CD4-positive, alpha-beta T cell treated with Interleukin-6 for 4 hours (primary cell): ENCODE results near the gene MAPK7.
A peak's percentile ranks its signal among the peaks of the same experiment; 100 is the strongest.

Experiments used
- DNase-seq: peaks from one replicate; pipeline ENCODE4 v3.0.0-alpha.2; 2020; ENCODE audit warnings: mixed read lengths

MAPK7 gene

DNA sequence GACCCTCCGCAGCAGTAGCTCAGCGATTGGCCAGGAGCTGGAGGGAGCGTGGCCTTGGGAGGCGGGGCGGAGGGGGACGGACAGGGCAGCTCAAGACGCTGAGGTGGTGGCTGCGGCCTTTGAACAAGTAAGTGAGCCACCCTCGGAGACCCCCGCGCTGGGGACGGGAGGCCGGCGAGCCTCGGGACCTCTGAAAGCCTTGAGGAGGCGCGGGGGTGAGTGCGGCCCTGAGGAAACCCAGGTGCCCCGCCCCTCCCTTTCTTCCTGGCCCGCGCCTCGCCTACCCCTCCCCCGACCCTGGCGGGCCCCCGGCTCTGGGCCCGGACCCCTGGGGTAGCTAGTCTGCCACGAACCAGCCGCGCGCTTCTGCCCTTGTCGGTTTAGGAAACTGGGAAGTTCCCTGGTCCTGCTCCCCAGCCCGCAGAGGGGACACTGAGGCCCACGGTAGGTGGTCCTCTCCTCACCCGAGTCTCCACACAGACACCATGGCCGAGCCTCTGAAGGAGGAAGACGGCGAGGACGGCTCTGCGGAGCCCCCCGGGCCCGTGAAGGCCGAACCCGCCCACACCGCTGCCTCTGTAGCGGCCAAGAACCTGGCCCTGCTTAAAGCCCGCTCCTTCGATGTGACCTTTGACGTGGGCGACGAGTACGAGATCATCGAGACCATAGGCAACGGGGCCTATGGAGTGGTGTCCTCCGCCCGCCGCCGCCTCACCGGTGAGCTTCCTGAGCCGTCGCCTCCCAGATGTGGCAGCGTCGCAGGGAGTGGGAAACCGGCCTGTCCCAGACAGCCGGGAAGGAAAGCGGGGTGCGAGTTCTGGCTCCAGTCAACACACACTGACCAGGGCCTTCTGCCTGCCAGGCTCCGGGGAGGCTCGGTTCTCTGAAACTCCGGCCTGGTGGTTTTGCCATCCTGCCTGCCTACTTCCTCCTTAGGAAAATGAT, at the start of gene MAPK7:
MAPK7 (plus strand) TSS at position 83 of the 945 bp plus-strand sequence; CDS start at position 486, 403 bp downstream.
- no peak for DNase-seq

GRCh38 chr17:19329136-19329535, 49.2 kb upstream of the MAPK7 start:
- no peak for DNase-seq

GRCh38 chr17:19329839-19330238, 48.5 kb upstream of the MAPK7 start:
- no peak for DNase-seq

DNA sequence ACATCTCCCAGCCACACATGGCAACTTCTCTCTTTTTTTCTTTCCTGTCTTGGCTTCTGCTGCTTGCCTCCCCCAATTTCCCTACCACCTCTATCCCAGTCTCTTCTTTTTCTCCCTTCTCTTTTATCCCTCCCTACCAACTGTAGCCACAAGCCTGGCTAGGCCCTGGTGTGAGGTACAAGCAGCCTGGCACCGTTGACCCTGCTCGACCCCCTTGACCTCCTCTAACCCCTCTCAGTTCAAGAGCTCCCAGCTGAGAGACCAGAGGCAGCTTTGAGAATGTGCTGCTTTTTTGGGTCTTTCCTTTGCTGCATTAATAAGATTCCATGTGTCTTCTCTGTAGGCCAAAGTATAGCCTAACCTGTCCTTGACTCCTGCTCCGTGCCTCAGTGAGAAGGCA, 48.0 kb upstream of the MAPK7 start:
- no peak for DNase-seq

GRCh38 chr17:19331134-19331533, 47.2 kb upstream of the MAPK7 start:
- no peak for DNase-seq

GRCh38 chr17:19331543-19332245, 46.6 kb upstream of the MAPK7 start:
- DNase-seq: no peak

DNA sequence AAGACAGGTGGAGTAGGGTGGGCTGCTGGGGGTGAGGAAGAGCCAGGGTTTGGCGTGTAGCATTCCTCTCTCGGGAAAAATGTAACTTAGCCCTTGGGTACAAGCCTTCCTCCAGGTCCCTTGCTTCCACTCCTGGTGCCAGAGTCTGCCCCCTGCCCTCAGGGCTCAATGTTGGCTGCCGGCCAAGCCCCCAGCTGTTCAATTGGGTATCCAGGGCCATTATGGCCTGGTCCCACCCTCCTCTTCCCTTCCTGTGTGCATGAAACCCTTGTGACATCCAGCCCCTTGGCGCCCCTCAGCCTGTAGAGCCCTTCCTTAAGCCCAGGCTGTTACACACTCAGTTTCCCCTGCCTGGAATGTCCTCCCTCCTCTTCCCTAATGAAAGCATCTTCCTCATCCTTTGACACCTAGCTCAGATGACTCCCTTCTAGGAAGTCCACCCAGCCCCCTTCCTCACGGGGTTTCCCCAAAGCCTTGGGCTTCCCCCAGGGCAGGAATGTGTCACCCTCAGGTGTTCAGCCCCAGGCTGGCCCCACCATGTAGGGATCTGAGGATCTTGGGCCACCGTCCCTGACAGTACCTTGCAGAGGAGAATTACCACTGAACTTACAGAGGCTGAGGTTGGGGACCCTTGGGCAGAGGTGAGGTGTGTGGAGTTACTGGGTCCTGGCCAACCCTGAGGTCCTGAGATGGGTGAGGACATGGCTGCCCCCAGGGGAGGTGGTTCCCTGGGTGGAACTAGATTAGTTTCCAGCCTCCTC, 45.7 kb upstream of the MAPK7 start:
- no peak for DNase-seq

DNA sequence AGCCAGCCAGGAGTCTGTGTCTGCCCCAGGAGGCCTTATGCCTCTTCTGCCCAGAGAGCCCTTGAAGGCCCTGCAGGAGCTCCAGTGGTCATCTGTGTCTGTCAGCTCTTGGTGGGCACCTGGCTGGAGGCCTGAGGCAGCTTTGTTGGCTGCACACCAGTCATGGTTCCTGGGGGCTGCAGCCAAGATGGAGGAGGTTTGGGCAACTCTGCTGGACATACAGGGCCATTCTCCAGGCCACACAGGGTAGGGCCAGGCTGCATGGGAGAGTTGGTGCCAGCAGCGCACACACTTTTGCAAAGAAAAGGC, 45.2 kb upstream of the MAPK7 start:
- no peak for DNase-seq

DNA sequence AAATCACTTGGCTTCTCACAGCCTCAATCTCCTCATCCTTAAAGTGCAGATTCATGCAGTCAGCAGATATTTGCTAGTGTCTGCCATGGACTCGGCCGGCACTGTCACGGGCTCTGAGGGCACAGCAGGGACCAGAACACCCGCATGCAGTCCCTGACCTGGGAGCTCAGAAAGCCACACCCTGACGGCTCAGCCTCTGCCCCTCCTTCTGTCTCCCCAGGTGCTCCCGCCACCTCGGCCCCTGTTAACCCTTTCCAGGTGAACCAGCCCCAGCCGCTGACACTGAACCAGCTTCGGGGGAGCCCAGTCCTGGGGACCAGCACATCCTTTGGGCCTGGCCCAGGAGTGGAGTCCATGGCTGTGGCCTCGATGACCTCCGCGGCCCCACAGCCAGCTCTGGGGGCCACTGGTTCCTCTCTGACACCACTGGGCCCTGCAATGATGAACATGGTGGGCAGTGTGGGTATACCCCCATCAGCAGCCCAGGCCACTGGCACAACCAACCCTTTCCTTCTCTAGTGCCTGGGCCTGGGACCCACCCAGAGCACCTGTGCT, 44.5 kb upstream of the MAPK7 start:
- DNase-seq: no peak

DNA sequence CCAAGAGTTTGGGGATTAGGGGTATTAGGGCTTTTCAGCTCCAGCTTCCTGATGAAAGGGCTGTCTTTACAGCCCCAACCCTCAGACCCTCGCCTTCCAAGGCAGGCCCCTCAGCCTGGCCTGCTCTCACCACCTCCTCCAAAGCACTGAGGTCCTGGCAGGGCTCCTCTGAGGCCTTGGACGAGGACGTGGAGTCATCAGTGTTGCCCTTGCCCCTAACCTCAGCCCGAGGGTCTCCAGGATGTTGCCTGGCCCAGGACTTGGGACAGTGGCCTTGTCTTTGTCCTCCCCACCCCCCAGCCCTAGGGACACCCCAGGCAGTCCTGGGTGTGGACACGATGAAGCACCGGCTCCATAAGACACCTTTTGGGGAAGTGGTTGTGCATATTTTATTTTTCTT, 44.0 kb upstream of the MAPK7 start:
- no peak for DNase-seq

- DNase-seq: no peak
Observed at GRCh38 chr17:19335951-19336631, 42.2 kb upstream of the MAPK7 start.

DNA sequence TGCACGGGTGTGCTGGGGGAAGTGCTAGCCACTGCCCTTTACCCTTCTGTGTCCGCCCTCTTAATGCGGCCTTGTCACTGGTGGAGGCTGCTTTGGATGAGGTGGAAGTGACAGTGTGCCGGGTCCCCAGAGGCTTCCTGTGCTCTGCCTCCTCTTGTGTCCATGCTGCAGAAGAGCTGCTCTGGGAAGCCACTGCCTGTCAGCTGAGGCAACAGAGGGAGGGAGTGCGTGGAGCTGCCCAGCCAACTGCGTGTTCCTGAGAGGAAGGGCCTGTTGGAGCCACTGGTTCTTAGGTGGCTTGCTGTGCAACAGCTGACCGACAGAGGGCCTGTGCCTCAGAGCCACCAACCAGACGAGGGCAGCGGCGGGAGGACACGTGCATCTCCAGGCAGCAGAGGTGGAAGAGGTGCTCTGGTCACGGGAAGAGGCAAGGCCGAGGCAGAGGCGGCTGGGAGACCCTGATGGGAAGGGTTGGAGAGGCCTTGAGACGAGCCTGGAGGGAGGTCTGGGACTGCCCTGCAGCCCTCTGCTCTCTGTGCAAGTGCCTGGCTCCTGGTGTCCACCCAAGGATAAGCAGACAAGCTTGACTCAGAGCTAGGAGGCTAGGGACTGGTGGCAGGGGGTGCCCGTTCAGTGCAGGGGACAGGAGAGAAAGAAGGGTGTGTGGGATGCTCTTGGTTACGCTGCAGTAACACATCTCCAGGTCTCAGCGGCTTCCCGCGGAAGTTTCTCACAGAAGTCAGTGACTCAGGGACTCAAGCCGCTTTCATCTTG, 41.2 kb upstream of the MAPK7 start:
- DNase-seq: no peak

DNA sequence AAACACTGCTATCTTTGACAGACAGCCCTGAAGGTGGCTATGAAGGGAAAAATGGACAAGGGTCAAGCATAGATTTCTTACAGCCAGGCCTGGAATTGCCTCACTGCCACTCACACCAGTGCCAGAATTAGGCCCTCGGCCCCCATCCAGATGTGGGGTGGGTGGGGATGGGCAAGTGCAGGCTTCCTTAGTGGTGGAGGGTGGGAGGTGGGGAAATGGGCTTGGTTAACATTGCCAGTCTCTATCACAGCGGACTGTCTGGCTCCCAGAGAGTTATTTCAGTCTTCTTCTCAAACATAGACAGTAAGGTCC, 40.6 kb upstream of the MAPK7 start:
- DNase-seq: no peak

DNA sequence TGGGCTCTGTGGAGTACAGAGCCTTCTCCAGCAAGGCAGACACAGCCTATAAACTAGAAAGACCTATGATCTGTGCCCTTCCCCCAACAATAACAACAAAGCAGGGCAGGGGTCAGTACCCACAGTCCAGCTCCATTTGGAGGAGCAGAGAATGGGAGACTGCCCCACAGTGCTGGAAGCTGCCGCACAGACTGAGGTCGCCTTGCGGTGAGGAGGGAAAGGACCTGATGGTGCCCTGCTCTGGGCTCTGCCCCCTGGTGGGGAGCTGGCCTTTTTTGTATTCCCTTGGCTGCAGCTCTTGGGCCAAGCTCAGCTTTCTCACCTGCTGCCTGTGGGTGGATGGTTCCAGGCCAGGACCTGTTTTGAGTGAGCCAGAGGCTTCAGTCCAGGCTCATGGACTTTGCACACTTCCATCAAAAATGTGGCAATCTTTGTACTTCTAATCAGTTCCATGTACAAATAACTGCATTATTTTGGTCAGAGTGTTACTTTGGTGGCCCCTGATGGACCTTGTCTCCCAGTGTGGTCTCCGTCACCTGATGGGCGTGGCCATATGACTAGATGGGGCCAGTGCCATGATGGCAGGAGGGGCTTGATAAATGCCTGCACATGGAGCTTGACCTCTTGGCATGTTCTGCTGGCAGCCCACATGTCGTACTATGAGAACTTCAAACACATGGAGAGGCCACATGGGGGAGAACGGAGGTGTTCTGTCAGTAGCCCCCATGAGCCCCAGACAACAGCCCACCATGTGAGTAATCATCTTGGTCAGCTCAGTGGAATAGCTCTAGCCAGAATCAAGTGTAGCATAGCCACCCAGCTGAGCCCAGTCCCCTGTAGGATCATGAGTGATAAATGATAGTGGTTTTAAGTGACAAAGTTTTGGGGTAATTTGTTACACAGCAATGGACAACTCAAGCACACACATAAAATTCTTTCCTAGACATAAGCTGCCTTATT, 40.0 kb upstream of the MAPK7 start:
- peak; percentile 76 for DNase-seq

DNA sequence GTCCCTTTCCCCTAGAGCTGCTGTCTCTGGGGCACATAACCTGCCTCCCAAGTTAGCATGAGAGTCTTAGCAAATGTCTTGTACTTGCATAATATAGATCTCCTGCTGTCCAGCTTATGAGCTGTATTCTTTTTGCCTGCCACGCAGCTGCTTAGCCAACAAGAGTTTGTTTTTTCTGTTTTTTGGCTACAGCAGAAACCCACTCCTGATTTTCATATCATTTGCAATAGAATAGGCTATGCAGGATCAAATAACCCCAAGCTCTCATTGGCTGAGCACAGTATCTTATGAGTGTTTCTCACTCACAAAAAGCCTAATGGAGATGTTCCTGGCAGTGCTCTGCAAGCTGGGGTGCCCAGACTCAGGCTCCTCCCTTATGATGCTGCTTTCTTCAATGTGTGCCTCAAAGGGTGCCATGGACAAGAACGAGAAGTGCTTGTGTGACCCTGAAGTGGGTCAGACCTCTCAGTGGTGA, 38.9 kb upstream of the MAPK7 start:
- no peak for DNase-seq

- no peak for DNase-seq
Observed at GRCh38 chr17:19341211-19341631, 37.1 kb upstream of the MAPK7 start.

DNA sequence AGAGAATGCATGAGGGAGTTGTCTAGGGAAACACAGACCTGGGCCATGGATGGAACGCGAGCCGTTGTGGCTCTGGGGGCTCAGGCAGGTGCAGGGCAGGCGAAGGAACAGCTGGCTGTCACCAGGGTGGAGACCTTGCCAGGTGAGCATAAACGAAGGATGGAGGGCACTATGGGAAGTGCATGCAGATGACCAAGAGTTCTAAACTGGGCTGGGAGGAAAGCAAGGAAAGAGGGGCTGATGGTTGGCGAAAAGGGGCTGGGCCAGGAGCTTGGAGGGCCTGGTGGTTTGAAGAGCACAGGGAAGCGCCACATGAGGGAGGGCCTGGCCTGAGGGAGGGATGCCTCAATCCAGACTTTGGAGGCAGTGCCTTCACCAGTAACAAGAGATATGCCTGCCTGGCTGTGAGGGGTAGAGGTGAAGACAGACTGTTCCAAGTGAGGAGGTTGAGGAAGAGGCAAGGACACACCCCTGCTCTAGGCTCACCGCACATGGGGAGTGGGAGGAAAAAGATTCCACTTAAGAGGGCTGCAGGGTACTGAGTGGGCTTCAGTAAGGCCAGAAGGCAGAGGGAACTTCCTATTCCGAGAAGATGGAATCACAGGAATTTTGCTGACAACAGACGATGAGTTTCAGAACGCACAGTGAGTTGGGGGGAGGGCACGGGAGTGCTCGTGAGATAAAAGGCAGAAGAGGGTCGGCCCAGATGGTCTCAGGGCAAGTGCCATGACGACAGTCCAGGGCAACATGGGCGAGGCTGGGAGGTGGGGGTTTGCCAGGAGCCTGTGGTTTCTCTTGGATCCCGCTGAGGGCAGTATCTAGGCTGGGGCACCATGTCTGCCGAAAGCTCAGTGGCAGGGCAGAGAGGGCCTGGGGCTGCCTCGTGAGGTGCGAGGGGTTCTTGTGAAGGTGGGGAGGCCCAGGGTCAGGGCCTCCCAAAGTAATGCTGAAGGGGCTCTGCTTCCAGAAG, 36.4 kb upstream of the MAPK7 start:
- DNase-seq: no peak

- DNase-seq: no peak
Observed at GRCh38 chr17:19342611-19343255, 35.6 kb upstream of the MAPK7 start.

DNA sequence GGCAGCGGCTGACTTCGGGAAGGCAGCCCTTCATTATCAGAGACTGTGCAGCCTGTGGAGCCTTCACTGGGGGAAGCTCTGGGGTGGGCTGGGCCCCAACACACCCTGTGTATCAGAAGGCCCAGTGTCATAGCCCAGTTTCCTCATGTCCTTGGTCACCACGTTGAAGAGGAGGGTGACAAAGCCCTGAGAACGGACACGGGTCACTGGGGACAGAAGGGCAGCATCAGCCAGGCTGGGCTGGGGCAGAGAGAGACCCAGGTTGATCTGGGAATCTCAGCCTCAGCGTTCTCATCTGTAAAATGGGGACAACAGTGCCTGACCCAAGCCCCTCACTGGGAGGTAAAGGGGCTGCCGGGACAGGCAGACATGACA, 35.1 kb upstream of the MAPK7 start:
- DNase-seq: no peak
